ENCODE results near the gene PADI3. TPM values are rescaled to one million over a fixed set of nuclear protein-coding genes. Genes with fewer than 3 reads are reported as not detected.

PADI3 gene
- total and polyA plus RNA-seq, 2 experiments from 2014 or later = 0.37 to 0.80 TPM

- Histone ChIP-seq H3K27ac (ENCODE audit: low read depth) (no peak overlapping the region), H2AFZ (no peak overlapping the region), H3K9me2 (ENCODE audit: insufficient read depth) (no peaks in the 10 kb centered on the region), H3K4me2 (no peak overlapping the region), H3K36me3 (ENCODE audit: insufficient read depth) (no peaks in the 10 kb centered on the region; the same call in 1 of the 2 replicates), H3K79me2 (replicated peaks; ENCODE audit: insufficient read depth) (no peaks in the 10 kb centered on the region), H3K4me3 (no peak overlapping the region), H3F3A (replicated peaks; ENCODE audit: low read depth) (no peaks in the 10 kb centered on the region), H4K20me1 (replicated peaks; ENCODE audit: insufficient read depth) (no peaks in the 10 kb centered on the region), H3K27me3 (ENCODE audit: insufficient read depth) (no peaks in the 10 kb centered on the region), H3K4me1 (ENCODE audit: insufficient read depth) (no peaks in the 10 kb centered on the region)
- Mint-ChIP-seq H3K4me3 (no peak overlapping the region), H3K4me1 (no peaks in the 10 kb centered on the region), H3K27ac (no peak overlapping the region), H3K36me3 (ENCODE audit: low read depth) (no peaks in the 10 kb centered on the region), H3K9me3 (peaks cover 2% of the 10 kb centered on the region), H3K27me3 (ENCODE audit: insufficient read depth, low read depth, poor library complexity) (peaks cover 7% of the 10 kb centered on the region)
- TF ChIP-seq NANOG (IDR thresholded peaks at IDR 0.05; ENCODE audit: borderline replicate concordance) (no peak), STAT1 (IDR thresholded peaks at IDR 0.05; ENCODE audit: unreplicated experiment) (no peak), REST (IDR thresholded peaks at IDR 0.05; ENCODE audit: unreplicated experiment) (no peak)
- TF ChIP-seq, protein P1, sequence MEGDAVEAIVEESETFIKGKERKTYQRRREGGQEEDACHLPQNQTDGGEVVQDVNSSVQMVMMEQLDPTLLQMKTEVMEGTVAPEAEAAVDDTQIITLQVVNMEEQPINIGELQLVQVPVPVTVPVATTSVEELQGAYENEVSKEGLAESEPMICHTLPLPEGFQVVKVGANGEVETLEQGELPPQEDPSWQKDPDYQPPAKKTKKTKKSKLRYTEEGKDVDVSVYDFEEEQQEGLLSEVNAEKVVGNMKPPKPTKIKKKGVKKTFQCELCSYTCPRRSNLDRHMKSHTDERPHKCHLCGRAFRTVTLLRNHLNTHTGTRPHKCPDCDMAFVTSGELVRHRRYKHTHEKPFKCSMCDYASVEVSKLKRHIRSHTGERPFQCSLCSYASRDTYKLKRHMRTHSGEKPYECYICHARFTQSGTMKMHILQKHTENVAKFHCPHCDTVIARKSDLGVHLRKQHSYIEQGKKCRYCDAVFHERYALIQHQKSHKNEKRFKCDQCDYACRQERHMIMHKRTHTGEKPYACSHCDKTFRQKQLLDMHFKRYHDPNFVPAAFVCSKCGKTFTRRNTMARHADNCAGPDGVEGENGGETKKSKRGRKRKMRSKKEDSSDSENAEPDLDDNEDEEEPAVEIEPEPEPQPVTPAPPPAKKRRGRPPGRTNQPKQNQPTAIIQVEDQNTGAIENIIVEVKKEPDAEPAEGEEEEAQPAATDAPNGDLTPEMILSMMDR (conservative IDR thresholded peaks at IDR 0.05; ENCODE audit: low read depth in 2 of 2) = no peak
- no peak for ATAC-seq
- no peak for DNase-seq (ENCODE audit: low spot score)
Measured at GRCh38 chr1:17293681-17294425, 45.0 kb downstream of the PADI3 start.

GRCh38 chr1:17295292-17295691 lies 46.4 kb downstream of the PADI3 start:
- Histone ChIP-seq H3K4me2 (no peak overlapping the region), H3F3A (replicated peaks; ENCODE audit: low read depth) (no peaks in the 10 kb centered on the region), H3K4me1 (ENCODE audit: insufficient read depth) (no peaks in the 10 kb centered on the region), H2AFZ (no peak overlapping the region), H3K9me2 (ENCODE audit: insufficient read depth) (no peaks in the 10 kb centered on the region), H4K20me1 (replicated peaks; ENCODE audit: insufficient read depth) (no peaks in the 10 kb centered on the region), H3K79me2 (replicated peaks; ENCODE audit: insufficient read depth) (no peaks in the 10 kb centered on the region), H3K4me3 (no peak overlapping the region), H3K27ac (ENCODE audit: low read depth) (no peak overlapping the region), H3K36me3 (ENCODE audit: insufficient read depth) (no peaks in the 10 kb centered on the region; the same call in 1 of the 2 replicates), H3K27me3 (ENCODE audit: insufficient read depth) (no peaks in the 10 kb centered on the region)
- H3K4me1 Mint-ChIP-seq = no peaks in the 10 kb centered on the region
- DNase-seq (ENCODE audit: low spot score) (no peak), ATAC-seq (no peak)
- H3K27me3 Mint-ChIP-seq (ENCODE audit: insufficient read depth, low read depth, poor library complexity) = peaks cover 7% of the 10 kb centered on the region
- H3K27ac Mint-ChIP-seq = no peak overlapping the region
- H3K36me3 Mint-ChIP-seq (ENCODE audit: low read depth) = no peaks in the 10 kb centered on the region
- H3K4me3 Mint-ChIP-seq = no peak overlapping the region
- peaks cover 9% of the 10 kb centered on the region for H3K9me3 Mint-ChIP-seq
- TF ChIP-seq, protein P1 (conservative IDR thresholded peaks at IDR 0.05; ENCODE audit: low read depth in 2 of 2) = no peak
- TF ChIP-seq EZH2 (IDR thresholded peaks at IDR 0.05; ENCODE audit: low read depth, unreplicated experiment) (no peak), NANOG (IDR thresholded peaks at IDR 0.05; ENCODE audit: borderline replicate concordance) (no peak)
- TF ChIP-seq, protein P2, sequence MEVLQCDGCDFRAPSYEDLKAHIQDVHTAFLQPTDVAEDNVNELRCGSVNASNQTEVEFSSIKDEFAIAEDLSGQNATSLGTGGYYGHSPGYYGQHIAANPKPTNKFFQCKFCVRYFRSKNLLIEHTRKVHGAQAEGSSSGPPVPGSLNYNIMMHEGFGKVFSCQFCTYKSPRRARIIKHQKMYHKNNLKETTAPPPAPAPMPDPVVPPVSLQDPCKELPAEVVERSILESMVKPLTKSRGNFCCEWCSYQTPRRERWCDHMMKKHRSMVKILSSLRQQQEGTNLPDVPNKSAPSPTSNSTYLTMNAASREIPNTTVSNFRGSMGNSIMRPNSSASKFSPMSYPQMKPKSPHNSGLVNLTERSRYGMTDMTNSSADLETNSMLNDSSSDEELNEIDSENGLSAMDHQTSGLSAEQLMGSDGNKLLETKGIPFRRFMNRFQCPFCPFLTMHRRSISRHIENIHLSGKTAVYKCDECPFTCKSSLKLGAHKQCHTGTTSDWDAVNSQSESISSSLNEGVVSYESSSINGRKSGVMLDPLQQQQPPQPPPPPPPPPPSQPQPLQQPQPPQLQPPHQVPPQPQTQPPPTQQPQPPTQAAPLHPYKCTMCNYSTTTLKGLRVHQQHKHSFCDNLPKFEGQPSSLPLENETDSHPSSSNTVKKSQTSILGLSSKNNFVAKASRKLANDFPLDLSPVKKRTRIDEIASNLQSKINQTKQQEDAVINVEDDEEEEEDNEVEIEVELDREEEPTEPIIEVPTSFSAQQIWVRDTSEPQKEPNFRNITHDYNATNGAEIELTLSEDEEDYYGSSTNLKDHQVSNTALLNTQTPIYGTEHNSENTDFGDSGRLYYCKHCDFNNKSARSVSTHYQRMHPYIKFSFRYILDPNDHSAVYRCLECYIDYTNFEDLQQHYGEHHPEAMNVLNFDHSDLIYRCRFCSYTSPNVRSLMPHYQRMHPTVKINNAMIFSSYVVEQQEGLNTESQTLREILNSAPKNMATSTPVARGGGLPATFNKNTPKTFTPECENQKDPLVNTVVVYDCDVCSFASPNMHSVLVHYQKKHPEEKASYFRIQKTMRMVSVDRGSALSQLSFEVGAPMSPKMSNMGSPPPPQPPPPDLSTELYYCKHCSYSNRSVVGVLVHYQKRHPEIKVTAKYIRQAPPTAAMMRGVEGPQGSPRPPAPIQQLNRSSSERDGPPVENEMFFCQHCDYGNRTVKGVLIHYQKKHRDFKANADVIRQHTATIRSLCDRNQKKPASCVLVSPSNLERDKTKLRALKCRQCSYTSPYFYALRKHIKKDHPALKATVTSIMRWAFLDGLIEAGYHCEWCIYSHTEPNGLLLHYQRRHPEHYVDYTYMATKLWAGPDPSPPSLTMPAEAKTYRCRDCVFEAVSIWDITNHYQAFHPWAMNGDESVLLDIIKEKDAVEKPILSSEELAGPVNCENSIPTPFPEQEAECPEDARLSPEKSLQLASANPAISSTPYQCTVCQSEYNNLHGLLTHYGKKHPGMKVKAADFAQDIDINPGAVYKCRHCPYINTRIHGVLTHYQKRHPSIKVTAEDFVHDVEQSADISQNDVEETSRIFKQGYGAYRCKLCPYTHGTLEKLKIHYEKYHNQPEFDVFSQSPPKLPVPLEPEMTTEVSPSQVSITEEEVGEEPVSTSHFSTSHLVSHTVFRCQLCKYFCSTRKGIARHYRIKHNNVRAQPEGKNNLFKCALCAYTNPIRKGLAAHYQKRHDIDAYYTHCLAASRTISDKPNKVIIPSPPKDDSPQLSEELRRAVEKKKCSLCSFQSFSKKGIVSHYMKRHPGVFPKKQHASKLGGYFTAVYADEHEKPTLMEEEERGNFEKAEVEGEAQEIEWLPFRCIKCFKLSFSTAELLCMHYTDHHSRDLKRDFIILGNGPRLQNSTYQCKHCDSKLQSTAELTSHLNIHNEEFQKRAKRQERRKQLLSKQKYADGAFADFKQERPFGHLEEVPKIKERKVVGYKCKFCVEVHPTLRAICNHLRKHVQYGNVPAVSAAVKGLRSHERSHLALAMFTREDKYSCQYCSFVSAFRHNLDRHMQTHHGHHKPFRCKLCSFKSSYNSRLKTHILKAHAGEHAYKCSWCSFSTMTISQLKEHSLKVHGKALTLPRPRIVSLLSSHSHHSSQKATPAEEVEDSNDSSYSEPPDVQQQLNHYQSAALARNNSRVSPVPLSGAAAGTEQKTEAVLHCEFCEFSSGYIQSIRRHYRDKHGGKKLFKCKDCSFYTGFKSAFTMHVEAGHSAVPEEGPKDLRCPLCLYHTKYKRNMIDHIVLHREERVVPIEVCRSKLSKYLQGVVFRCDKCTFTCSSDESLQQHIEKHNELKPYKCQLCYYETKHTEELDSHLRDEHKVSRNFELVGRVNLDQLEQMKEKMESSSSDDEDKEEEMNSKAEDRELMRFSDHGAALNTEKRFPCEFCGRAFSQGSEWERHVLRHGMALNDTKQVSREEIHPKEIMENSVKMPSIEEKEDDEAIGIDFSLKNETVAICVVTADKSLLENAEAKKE (CRISPR knock-in tag; IDR thresholded peaks at IDR 0.05) = no peak

All from GM23338 (cell line).